ENCODE results near the gene DENND4A. TPM values are rescaled to one million over a fixed set of nuclear protein-coding genes. Genes with fewer than 3 reads are reported as not detected.

The DENND4A gene
- total RNA-seq, 3 donors from 2014 or later (not counting 1 experiment from before 2014, with no cell fraction given) = 65.8 to 84.6 (median 66.1) TPM

GRCh38 chr15:65612616-65612946, 179.5 kb downstream of the DENND4A start:
- Histone ChIP-seq H3K4me3 (ENCODE audit: low read length) (no peak overlapping the region), H3K36me3 (ENCODE audit: control insufficient read depth, insufficient read depth, low read length) (no peaks in the 10 kb centered on the region), H3K27me3 (ENCODE audit: control insufficient read depth, insufficient read depth, low read length) (no peaks in the 10 kb centered on the region), H3K4me1 (ENCODE audit: control insufficient read depth, insufficient read depth, low read length) (peaks cover 24% of the 10 kb centered on the region), H3K9me3 (ENCODE audit: control insufficient read depth, insufficient read depth, low read length) (no peaks in the 10 kb centered on the region), H3K27ac (ENCODE audit: low read length) (peak overlapping the region; percentile 93)
- H3K9me3 Mint-ChIP-seq = no peaks in the 10 kb centered on the region
- H3K36me3 Mint-ChIP-seq = no peaks in the 10 kb centered on the region
- 55% methylated on average over 2 of the region's 2 CpGs for WGBS (ENCODE audit: insufficient coverage)
- DNase-seq = no peak
- no peaks in the 10 kb centered on the region for H3K27me3 Mint-ChIP-seq (ENCODE audit: low read depth in 2 of 2)
- H3K27ac Mint-ChIP-seq = peak overlapping the region; percentile 97
- TF ChIP-seq, protein P1, sequence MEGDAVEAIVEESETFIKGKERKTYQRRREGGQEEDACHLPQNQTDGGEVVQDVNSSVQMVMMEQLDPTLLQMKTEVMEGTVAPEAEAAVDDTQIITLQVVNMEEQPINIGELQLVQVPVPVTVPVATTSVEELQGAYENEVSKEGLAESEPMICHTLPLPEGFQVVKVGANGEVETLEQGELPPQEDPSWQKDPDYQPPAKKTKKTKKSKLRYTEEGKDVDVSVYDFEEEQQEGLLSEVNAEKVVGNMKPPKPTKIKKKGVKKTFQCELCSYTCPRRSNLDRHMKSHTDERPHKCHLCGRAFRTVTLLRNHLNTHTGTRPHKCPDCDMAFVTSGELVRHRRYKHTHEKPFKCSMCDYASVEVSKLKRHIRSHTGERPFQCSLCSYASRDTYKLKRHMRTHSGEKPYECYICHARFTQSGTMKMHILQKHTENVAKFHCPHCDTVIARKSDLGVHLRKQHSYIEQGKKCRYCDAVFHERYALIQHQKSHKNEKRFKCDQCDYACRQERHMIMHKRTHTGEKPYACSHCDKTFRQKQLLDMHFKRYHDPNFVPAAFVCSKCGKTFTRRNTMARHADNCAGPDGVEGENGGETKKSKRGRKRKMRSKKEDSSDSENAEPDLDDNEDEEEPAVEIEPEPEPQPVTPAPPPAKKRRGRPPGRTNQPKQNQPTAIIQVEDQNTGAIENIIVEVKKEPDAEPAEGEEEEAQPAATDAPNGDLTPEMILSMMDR (IDR thresholded peaks at IDR 0.05) = no peak
- H3K4me1 Mint-ChIP-seq = peaks cover 22 to 34% of the 10 kb centered on the region in 2 donors
- H3K4me3 Mint-ChIP-seq = peak overlapping the region; percentile 99
- intact Hi-C loops (cut with micrococcal nuclease) = no loop called here
- ATAC-seq = no peak

GRCh38 chr15:65611888-65612615, 180.0 kb downstream of the DENND4A start:
- intact Hi-C loops (cut with micrococcal nuclease) = loop anchor here (1.0 kb wide), 1 partner anchor 257 kb away; the partner anchor contains the start of gene RAB11A
- Histone ChIP-seq H3K27ac (ENCODE audit: low read length) (peak overlapping the region; percentile 93), H3K4me1 (ENCODE audit: control insufficient read depth, insufficient read depth, low read length) (peaks cover 24% of the 10 kb centered on the region), H3K4me3 (ENCODE audit: low read length) (peak overlapping the region; percentile 79), H3K9me3 (ENCODE audit: control insufficient read depth, insufficient read depth, low read length) (no peaks in the 10 kb centered on the region), H3K27me3 (ENCODE audit: control insufficient read depth, insufficient read depth, low read length) (no peaks in the 10 kb centered on the region), H3K36me3 (ENCODE audit: control insufficient read depth, insufficient read depth, low read length) (no peaks in the 10 kb centered on the region)
- Mint-ChIP-seq H3K36me3 (no peaks in the 10 kb centered on the region), H3K9me3 (no peaks in the 10 kb centered on the region), H3K27me3 (ENCODE audit: low read depth in 2 of 2) (no peaks in the 10 kb centered on the region), H3K4me1 (peaks cover 22 to 34% of the 10 kb centered on the region in 2 donors), H3K27ac (peak overlapping the region; percentile 97), H3K4me3 (peak overlapping the region; percentile 99)
- TF ChIP-seq, protein P1 (IDR thresholded peaks at IDR 0.05) = no peak
- DNase-seq (peak in 1 of 2 donors; percentile 19), ATAC-seq (no peak)
- 86% methylated on average over 5 of the region's 5 CpGs for WGBS (ENCODE audit: insufficient coverage)

- Histone ChIP-seq H3K36me3 (ENCODE audit: control insufficient read depth, insufficient read depth, low read length) (no peaks in the 10 kb centered on the region), H3K27ac (ENCODE audit: low read length) (peak within 1 kb of the TSS; percentile 93), H3K4me3 (ENCODE audit: low read length) (peak within 1 kb of the TSS; percentile 79), H3K9me3 (ENCODE audit: control insufficient read depth, insufficient read depth, low read length) (no peaks in the 10 kb centered on the region), H3K27me3 (ENCODE audit: control insufficient read depth, insufficient read depth, low read length) (no peaks in the 10 kb centered on the region), H3K4me1 (ENCODE audit: control insufficient read depth, insufficient read depth, low read length) (peaks cover 24% of the 10 kb centered on the region)
- Mint-ChIP-seq H3K4me3 (peak within 1 kb of the TSS; percentile 99), H3K27ac (peak within 1 kb of the TSS; percentile 97), H3K9me3 (no peaks in the 10 kb centered on the region), H3K27me3 (ENCODE audit: low read depth in 2 of 2) (no peaks in the 10 kb centered on the region), H3K4me1 (peaks cover 22 to 34% of the 10 kb centered on the region in 2 donors), H3K36me3 (no peaks in the 10 kb centered on the region)
- TF ChIP-seq, protein P1 (IDR thresholded peaks at IDR 0.05) = peak; percentile 30
- WGBS (ENCODE audit: insufficient coverage) = 0% methylated on average over 64 of the region's 64 CpGs
- peak; percentile 83 to 95 for DNase-seq
- intact Hi-C loops (cut with micrococcal nuclease) = loop anchor here (1.0 kb wide), 1 partner anchor 258 kb away; the partner anchor contains the start of gene RAB11A
- ATAC-seq = peak; percentile 94 to 96 (median 95)
These were observed 181.0 kb downstream of the DENND4A start, which contains the start of gene INTS14 for GRCh38 chr15:65610871-65611718. Gene INTS14, minus strand, starts transcription at chr15:65611131. Its CDS starts 3,751 bp downstream, at chr15:65607380.

Other genes with a start within 250 kb of the DENND4A start
- 10 to 100 TPM; 23.5 to 33.6 (median 26.4) TPM for gene INTS14, start 181.2 kb downstream of the DENND4A start, total RNA-seq
- gene SLC24A1, start 170.4 kb downstream of the DENND4A start, total RNA-seq = 10 to 100 TPM in 1 of 3 donors, 1 to 10 TPM in 2; 6.9 to 12.5 (median 7.8) TPM
- 10 to 100 TPM; 84.7 to 97.1 (median 87.5) TPM for gene RAB11A, start 77.2 kb upstream of the DENND4A start, total RNA-seq